Measurements from ENCODE around the gene CD300C.
"Not testable (repeated sequence)": the region's sequence is repeated elsewhere in the genome, so short reads cannot be mapped to it uniquely, and the experiment has no call there.

CD300C gene

GRCh38 chr17:74558882-74559519 lies 13.1 kb upstream of the CD300C start:
- no peaks in the 10 kb centered on the region for H3K4me1 ChIP-seq (ENCODE audit: control insufficient read depth, insufficient read depth, low read length, unreplicated experiment)
- no peaks in the 10 kb centered on the region for H3K79me2 ChIP-seq (ENCODE audit: control insufficient read depth, insufficient read depth, low read length, unreplicated experiment)
- no peak overlapping the region for H3K27ac ChIP-seq (ENCODE audit: low read depth, low read length)
- no peak overlapping the region for H3K4me3 ChIP-seq (ENCODE audit: low read depth, low read length)
- H2AFZ ChIP-seq (ENCODE audit: low read length, unreplicated experiment): no peak overlapping the region
- H3K36me3 ChIP-seq (ENCODE audit: insufficient read depth, low read length): no peaks in the 10 kb centered on the region
- peaks cover 29% of the 10 kb centered on the region for H3K27me3 ChIP-seq (ENCODE audit: insufficient read depth, low read length)

GRCh38 chr17:74558402-74558801 lies 12.5 kb upstream of the CD300C start:
- H3K36me3 ChIP-seq (ENCODE audit: insufficient read depth, low read length); H3K4me3 ChIP-seq (ENCODE audit: low read depth, low read length); H3K4me1 ChIP-seq (ENCODE audit: control insufficient read depth, insufficient read depth, low read length, unreplicated experiment); H3K79me2 ChIP-seq (ENCODE audit: control insufficient read depth, insufficient read depth, low read length, unreplicated experiment); H3K27ac ChIP-seq (ENCODE audit: low read depth, low read length); H2AFZ ChIP-seq (ENCODE audit: low read length, unreplicated experiment): not testable (repeated sequence)
- H3K27me3 ChIP-seq (ENCODE audit: insufficient read depth, low read length): peaks cover 32% of the 10 kb centered on the region

GRCh38 chr17:74555427-74555940 lies 9.6 kb upstream of the CD300C start:
- H3K36me3 ChIP-seq (ENCODE audit: insufficient read depth, low read length): no peaks in the 10 kb centered on the region
- no peak overlapping the region for H3K27ac ChIP-seq (ENCODE audit: low read depth, low read length)
- H3K27me3 ChIP-seq (ENCODE audit: insufficient read depth, low read length): peaks cover 24% of the 10 kb centered on the region; the same call in 1 of the 2 replicates
- no peak overlapping the region for H2AFZ ChIP-seq (ENCODE audit: low read length, unreplicated experiment)
- no peaks in the 10 kb centered on the region for H3K4me1 ChIP-seq (ENCODE audit: control insufficient read depth, insufficient read depth, low read length, unreplicated experiment)
- no peaks in the 10 kb centered on the region for H3K79me2 ChIP-seq (ENCODE audit: control insufficient read depth, insufficient read depth, low read length, unreplicated experiment)
- no peak overlapping the region for H3K4me3 ChIP-seq (ENCODE audit: low read depth, low read length)

GRCh38 chr17:74554909-74555308 lies 9.0 kb upstream of the CD300C start:
- Histone ChIP-seq H3K27ac (ENCODE audit: low read depth, low read length) (no peak overlapping the region), H3K4me3 (ENCODE audit: low read depth, low read length) (no peak overlapping the region), H3K27me3 (ENCODE audit: insufficient read depth, low read length) (peaks cover 24% of the 10 kb centered on the region; the same call in 1 of the 2 replicates)

GRCh38 chr17:74552037-74552436 lies 6.1 kb upstream of the CD300C start:
- Histone ChIP-seq H3K27me3 (ENCODE audit: insufficient read depth, low read length) (peaks cover 8% of the 10 kb centered on the region; the same call in 1 of the 2 replicates), H2AFZ (ENCODE audit: low read length, unreplicated experiment) (no peak overlapping the region), H3K4me1 (ENCODE audit: control insufficient read depth, insufficient read depth, low read length, unreplicated experiment) (no peaks in the 10 kb centered on the region), H3K4me3 (ENCODE audit: low read depth, low read length) (no peak overlapping the region), H3K79me2 (ENCODE audit: control insufficient read depth, insufficient read depth, low read length, unreplicated experiment) (no peaks in the 10 kb centered on the region), H3K36me3 (ENCODE audit: insufficient read depth, low read length) (no peaks in the 10 kb centered on the region), H3K27ac (ENCODE audit: low read depth, low read length) (no peak overlapping the region)

More at GRCh38 chr17:74554909-74555308, 9.0 kb upstream of the CD300C start:
- Histone ChIP-seq H2AFZ (ENCODE audit: low read length, unreplicated experiment) (no peak overlapping the region), H3K36me3 (ENCODE audit: insufficient read depth, low read length) (no peaks in the 10 kb centered on the region), H3K79me2 (ENCODE audit: control insufficient read depth, insufficient read depth, low read length, unreplicated experiment) (no peaks in the 10 kb centered on the region), H3K4me1 (ENCODE audit: control insufficient read depth, insufficient read depth, low read length, unreplicated experiment) (no peaks in the 10 kb centered on the region)

GRCh38 chr17:74550602-74551001 lies 4.7 kb upstream of the CD300C start:
- Histone ChIP-seq H3K4me1 (ENCODE audit: control insufficient read depth, insufficient read depth, low read length, unreplicated experiment) (no peaks in the 10 kb centered on the region), H3K36me3 (ENCODE audit: insufficient read depth, low read length) (no peaks in the 10 kb centered on the region), H3K27me3 (ENCODE audit: insufficient read depth, low read length) (peaks cover 8% of the 10 kb centered on the region; the same call in 1 of the 2 replicates), H2AFZ (ENCODE audit: low read length, unreplicated experiment) (no peak overlapping the region), H3K79me2 (ENCODE audit: control insufficient read depth, insufficient read depth, low read length, unreplicated experiment) (no peaks in the 10 kb centered on the region), H3K4me3 (ENCODE audit: low read depth, low read length) (no peak overlapping the region), H3K27ac (ENCODE audit: low read depth, low read length) (no peak overlapping the region)

- H3K79me2 ChIP-seq (ENCODE audit: control insufficient read depth, insufficient read depth, low read length, unreplicated experiment): no peaks in the 10 kb centered on the region
- H3K4me3 ChIP-seq (ENCODE audit: low read depth, low read length): no peak overlapping the region
- no peaks in the 10 kb centered on the region for H3K36me3 ChIP-seq (ENCODE audit: insufficient read depth, low read length)
- H3K27me3 ChIP-seq (ENCODE audit: insufficient read depth, low read length): 0 out of 2 replicates have a peak, but pooled peaks cover 3% of the 10 kb centered on the region
- H2AFZ ChIP-seq (ENCODE audit: low read length, unreplicated experiment): no peak overlapping the region
- no peaks in the 10 kb centered on the region for H3K4me1 ChIP-seq (ENCODE audit: control insufficient read depth, insufficient read depth, low read length, unreplicated experiment)
- no peak overlapping the region for H3K27ac ChIP-seq (ENCODE audit: low read depth, low read length)
These were observed 3.4 kb upstream of the CD300C start for GRCh38 chr17:74549343-74549742.

GRCh38 chr17:74547736-74548135 lies 1.8 kb upstream of the CD300C start:
- no peaks in the 10 kb centered on the region for H3K79me2 ChIP-seq (ENCODE audit: control insufficient read depth, insufficient read depth, low read length, unreplicated experiment)

GRCh38 chr17:74547264-74547663 lies 1.3 kb upstream of the CD300C start:
- Histone ChIP-seq H3K79me2 (ENCODE audit: control insufficient read depth, insufficient read depth, low read length, unreplicated experiment) (no peaks in the 10 kb centered on the region), H3K4me3 (ENCODE audit: low read depth, low read length) (no peak overlapping the region), H3K27ac (ENCODE audit: low read depth, low read length) (no peak overlapping the region), H2AFZ (ENCODE audit: low read length, unreplicated experiment) (no peak overlapping the region), H3K4me1 (ENCODE audit: control insufficient read depth, insufficient read depth, low read length, unreplicated experiment) (no peaks in the 10 kb centered on the region), H3K27me3 (ENCODE audit: insufficient read depth, low read length) (no peaks in the 10 kb centered on the region), H3K36me3 (ENCODE audit: insufficient read depth, low read length) (no peaks in the 10 kb centered on the region)

More at GRCh38 chr17:74547736-74548135, 1.8 kb upstream of the CD300C start:
- Histone ChIP-seq H3K4me3 (ENCODE audit: low read depth, low read length) (no peak overlapping the region), H2AFZ (ENCODE audit: low read length, unreplicated experiment) (no peak overlapping the region), H3K27ac (ENCODE audit: low read depth, low read length) (no peak overlapping the region), H3K27me3 (ENCODE audit: insufficient read depth, low read length) (no peaks in the 10 kb centered on the region), H3K36me3 (ENCODE audit: insufficient read depth, low read length) (no peaks in the 10 kb centered on the region), H3K4me1 (ENCODE audit: control insufficient read depth, insufficient read depth, low read length, unreplicated experiment) (no peaks in the 10 kb centered on the region)

- Histone ChIP-seq H3K4me1 (ENCODE audit: control insufficient read depth, insufficient read depth, low read length, unreplicated experiment) (no peaks in the 10 kb centered on the region), H3K27ac (ENCODE audit: low read depth, low read length) (no peak overlapping the region), H3K27me3 (ENCODE audit: insufficient read depth, low read length) (no peaks in the 10 kb centered on the region), H2AFZ (ENCODE audit: low read length, unreplicated experiment) (no peak overlapping the region), H3K79me2 (ENCODE audit: control insufficient read depth, insufficient read depth, low read length, unreplicated experiment) (no peaks in the 10 kb centered on the region), H3K36me3 (ENCODE audit: insufficient read depth, low read length) (no peaks in the 10 kb centered on the region), H3K4me3 (ENCODE audit: low read depth, low read length) (no peak overlapping the region)
These were observed 671 bp upstream of the CD300C start for GRCh38 chr17:74546586-74546985.

All from ACC112 (cell line).